T-helper 22 cell (primary cell): ENCODE results near the gene ACADVL.
"Not testable (repeated sequence)": the region's sequence is repeated elsewhere in the genome, so short reads cannot be mapped to it uniquely, and the experiment has no call there.

Experiments
- DNase-seq: peaks from one replicate; pipeline ENCODE4 v3.0.0-alpha.2; 2020; ENCODE audit warnings: low read depth

The ACADVL gene

DNA sequence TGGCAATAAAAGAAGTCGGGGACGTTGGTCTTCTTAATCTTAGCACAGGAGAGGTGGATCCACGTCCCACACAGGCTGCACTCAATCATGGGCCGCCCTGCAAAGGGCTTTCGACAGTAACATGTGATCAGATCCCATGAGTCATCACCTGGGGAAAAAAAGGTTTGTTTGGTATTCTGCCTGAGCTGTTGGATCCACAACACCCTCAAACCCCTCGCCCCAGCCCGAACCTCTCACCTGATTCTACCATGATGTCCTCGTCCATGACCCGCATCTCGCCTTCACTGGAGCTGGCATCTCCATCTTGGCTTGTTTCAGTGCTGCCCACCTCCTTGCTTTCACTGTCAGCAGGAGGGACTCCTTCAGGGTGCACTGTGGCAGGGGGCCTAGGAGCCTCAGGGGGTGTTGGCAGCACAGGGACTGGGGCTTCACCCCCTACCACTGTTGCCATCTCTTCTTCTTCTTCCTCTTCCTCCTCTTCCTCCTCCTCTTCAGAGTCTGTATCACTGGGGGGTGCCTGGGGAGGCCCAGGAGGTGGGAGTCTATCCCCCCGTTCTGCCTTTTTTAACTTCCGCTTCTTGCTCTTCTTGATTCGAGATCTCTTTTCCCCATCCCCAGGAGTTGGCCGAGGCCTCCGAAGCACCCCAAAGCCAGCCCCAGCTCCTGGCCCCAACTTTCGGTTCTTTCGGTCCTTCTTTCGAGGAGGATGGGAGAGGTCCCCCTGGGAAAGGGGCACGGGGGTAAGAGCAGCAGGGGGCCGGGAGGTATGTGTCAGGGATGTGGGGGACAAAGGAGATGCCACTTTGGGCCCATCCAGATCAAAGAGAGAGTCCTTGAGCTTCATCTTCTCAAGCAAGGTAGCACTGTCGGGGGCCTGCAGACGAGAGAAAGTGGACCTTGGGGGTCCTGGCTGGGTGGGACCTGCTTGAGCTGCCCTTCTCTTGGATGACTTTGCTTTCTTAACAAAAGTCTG lies 16.2 kb downstream of the ACADVL start:
- no peak for DNase-seq

DNA sequence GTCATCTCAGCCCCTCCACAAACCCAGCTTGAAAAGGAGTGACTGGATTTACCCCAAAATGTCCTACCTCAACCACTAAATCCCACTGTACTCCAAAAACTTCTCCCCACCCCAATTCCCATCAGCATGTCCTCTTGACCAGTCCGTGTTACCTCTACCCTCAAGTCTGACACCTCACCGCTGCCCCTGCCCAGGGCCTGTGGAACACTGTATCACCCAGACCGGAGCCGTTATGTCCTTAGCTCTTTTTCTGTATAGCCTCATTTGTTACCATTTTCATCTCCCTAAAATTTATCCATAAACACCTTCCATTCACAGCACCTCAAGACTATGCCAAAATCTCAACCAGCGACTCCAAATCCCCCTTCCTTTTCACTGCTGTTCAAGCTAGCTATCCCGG lies 17.1 kb downstream of the ACADVL start:
- DNase-seq = no peak

DNA sequence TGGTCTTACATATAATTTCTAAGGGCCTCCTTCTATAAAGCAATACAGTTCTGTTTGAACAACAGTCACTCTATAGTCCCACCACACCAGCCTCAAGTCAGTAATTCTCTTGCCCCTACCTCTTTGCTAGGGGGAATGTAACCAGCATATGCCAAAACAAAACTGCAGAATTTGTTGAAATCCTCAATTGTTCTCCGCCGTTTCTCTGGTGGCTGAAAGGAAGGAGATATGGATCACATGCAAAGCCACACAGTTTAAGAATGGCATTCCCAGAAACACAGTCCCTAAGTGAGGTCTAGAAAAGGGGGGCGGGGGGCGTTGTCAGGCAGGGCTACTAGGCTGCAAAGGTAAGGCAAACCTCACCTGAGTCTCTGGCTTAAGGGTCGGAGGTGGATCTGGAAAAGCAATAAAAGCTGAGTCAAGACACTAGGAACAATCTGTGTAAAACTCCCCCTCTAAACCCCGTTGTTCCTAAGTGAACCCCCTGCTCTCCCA lies 17.6 kb downstream of the ACADVL start:
- DNase-seq = no peak

DNA sequence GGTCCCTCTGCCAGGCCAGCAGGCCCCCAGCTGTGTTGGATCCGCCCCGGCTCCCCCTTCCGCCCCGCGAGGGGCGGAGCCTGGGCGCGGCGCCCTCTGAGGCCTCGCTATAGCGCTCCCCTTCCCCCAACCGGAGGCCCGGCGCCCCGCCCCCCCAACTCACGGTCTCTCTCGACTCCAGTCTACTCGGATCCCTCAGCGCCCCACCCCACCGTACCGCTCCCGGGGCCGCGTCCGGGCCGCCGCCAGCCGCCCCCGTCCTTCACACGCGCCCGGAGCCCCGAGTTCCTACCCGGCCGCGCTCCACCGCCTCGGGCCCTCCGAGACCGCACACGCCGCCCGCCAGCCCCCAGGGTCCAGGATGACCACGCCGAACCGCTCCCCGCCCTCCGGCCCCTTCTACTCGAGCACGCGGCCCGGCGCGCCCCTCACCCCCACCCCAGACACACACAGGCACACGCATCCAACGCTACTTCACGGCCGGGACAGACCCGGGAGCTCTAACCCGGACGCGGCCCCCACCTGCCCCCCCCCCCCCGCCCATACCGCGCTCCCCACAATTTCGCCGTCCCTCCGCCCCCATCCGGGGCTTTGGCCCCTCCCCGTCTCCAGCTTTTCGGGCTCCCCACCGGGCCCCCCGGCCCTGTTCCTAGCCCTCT lies 18.2 kb downstream of the ACADVL start:
- DNase-seq = peak; percentile 61

DNA sequence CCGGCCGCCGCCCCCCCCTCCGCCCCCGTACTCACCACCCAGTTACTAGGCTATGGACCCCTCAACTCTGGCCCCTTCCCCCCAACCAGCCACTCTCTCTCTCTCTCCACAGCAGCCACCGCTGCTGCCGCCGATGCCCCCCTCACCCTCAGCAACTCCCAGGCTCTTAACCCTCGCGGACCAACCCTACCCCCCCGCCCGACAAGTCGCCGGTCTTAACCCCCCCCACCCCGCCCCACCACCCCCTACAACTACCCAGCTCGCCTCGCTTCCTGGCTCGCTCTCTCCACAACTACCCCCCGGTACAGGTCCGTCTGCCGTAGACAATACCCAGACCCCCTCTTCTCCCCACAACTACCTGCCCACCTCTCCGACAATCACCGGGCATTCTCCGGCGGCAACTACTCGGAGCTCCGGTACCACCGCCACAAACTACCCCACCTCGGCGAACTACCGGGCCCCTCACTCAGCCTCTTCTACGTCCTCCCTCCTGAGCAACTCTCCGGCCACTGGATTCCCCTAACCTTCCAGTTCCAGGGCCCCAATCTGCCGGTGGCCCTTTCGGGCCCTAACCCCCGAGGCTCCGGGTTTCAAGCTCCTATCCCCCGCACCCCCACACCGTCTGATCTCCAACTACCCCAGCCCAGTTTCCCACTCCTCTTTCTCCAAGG lies 18.8 kb downstream of the ACADVL start:
- no peak for DNase-seq

DNA sequence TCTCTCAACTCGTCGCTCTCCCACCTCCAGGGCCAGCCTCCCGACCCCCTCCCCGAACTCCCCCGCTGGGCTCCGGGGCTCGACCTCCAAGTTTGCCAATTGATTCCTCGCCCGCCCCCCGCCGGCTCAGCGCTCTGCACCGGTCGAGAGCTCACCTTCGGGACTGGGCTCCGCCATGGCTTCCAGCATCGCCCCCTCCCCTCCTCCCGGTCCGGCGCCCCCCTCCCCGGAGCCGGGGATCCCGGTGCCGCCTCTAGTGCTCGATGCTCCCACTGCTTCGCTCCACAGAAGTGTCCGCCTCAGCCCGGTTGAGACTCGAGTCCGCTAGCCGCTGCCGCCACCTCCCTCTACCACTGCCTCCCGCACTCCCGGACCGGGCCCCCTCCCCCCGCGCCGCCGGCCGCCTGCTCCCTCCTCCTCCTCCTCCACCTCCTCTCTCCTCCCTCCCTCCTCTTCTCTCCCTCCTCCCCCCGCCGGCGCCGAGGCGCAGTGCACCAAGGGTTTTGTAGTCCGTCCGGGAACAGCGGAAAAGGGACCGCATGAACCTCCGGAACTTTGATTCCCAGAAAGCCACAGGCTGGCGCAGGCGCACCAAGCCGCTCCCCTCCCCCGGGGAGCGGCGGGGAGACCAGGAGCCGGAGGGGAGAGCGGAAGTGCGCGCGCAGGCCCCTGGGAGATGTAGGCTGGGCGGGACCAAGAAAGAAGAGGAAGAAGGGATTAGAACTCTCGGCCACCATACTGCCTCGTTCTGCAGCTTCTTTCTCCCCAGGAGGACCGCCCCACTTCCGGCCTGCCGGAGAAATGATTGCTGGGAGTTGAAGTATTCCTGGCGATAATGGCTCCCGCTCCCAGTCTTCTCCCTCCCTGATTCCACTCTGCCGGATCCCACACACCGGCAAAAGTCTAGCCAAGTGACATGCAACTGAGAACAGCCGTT lies 19.6 kb downstream of the ACADVL start, which contains the start of gene PHF23:
TSS of gene PHF23 (minus strand) at position 367 of the 937 bp plus-strand sequence. CDS start at position 189, 178 bp downstream.
- DNase-seq = peak; percentile 97

DNA sequence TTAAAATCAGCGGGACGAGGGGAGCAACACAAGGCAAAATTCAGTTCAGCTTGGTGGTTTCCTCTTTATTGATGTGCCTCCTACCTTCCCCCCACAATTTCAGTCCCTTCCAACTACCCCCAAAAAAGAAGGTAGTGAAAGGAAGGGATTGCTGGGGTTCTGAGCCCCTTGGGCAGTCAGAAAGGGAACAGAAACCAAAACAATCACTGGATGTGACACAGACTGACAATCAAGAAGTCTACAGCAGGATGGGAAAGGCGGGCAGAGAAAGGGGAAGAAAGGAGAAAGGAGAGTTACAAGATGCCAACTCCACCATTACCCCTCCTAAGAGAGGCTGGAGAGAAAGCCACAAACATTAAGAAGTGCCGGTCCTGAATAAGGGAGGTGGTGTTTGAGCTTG lies 20.6 kb downstream of the ACADVL start:
- DNase-seq = no peak

DNA sequence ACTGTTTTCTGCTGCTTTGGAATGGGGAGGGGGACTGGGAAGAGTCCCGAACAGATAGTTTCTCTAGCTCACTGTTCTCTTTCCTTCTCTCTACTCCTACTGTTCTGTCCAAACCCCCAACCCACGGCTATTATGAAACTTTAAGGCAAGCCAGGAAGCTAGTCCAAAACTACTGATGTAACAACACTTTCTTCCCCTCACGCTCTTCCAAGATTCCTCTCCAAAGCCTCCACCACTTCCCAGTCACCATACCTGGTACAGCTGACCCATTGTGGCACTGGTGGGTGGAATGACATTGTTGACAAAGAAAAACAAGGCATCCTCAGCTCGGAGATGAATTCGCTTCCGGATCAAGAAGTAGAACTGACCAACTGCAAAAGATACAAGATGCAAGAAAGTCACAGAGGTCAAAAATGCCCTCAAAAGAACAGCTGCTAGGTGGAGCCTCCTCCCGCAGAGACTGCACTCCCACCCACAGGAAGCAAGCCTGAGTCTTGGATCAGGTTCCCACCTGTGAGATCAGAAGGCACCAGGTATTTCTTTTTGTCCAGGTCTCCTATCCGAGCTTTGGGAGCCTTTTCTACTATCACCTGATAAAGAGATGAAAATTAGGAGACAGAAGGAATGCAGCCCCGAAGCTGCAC lies 21.5 kb downstream of the ACADVL start:
- no peak for DNase-seq

DNA sequence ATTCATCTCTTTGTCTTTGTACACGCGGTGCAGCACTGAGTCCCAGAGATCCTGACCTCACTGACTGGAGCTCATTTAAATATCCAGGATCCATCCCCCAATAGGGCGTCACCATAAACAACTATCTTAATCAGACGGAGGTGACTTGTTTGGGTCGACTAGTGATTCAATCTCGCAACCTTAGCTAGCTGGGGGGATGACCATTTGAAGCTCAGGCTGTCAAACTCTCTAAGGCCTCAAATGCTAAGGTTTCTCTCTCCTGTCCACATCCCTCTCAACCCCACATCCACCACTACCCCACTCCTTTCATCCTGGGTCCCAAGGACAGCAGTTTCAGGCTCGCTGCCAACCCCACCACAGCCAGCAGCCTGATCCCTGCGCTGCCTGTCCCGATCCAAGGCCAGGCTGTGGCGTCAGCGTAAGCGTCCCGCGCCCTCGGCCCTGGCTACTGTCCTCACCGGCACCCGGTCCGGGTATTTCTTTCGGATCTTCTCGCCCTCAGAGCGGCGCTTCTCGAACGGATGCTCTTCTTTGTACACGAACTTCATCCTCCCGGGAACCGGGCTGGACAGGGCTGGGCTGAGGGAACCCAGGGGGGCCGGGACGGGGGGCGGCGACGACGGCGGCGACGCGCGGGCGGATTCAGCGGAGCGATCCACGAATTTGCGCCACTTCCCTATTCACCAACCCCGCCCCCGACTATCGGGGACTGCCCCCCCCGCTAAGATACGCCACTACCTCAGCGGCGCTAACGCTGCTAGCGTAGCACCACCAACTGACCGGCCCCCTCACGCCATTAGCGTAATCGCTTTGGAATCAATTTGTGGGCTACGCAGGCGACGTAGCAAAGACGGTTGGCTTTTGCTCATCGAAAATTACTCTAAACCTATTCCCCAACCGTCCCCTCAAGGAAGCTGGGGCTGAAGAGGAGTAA lies 22.3 kb downstream of the ACADVL start, which contains the start of gene GABARAP:
TSS of gene GABARAP (minus strand) at position 667 of the 934 bp plus-strand sequence. CDS start at position 548, 119 bp downstream.
- DNase-seq = peak; percentile 84

DNA sequence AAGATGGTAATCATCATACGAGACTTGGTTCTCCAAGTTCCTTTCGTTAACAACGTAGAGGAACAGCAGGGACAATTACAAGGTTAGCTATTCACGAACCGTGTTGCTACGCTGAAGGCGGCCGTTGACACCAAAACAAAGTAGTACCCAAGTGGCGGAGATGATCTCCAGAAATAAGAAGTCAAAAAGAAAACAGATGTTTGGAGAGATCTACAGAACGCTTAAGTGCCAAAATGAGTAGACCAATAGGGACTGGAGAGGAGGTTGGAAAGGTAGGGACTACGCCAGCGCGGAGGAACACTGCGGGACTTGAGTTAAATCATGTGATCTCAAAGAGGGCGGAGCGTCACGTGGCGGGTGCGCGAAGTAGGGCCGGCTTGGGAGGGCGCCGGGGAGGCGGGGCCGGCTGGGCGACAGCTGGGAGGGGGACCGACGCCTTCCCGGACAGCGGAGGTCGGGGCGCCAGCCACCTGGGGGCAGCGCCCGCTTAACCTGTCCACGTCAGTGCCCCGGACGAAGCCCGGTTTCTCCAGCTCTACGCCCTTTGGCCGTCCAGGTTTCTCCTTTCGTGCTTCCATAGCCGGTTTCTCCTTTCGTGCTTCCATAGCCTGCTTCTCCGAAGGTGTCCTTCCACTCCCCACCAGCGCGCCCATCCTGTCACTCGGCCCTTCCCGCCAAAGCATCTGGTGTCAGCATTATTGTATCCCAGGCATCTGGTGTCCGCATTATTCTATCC lies 23.1 kb downstream of the ACADVL start:
- peak; percentile 90 for DNase-seq

DNA sequence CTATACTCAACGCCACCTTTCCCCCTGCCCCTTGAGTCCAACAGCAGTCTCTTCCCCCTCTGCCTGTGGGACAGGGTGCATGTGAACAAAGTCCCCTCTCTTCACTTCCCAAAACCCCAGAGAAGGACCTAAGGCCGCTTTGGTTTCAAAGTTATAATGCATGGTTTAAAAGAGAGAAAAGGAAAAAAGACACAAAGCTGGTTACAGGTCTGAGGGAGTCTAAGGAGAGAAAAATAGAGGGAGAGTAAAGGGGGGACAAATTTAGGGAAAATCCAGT lies 23.7 kb downstream of the ACADVL start:
- DNase-seq = no peak

DNA sequence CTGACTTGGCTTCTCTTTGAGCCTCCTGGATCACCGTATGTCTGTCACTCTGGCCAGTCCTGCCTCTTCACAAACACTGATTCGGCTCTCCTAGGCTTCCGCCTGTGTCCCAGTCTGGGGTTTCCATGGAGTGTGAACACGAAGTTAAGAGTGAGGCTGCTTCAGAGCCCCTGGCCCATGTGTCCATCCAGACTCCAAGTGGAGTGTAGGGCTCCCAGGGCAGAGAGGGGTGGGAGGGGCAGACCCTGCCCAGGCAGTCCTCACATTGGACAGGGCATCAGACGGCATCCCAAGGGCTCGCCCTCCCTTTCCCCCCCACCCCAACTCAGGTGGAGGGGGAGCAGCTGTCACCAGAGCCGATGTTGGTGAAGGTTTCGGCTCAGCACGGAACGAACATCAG lies 24.1 kb downstream of the ACADVL start:
- DNase-seq = not testable (repeated sequence)

DNA sequence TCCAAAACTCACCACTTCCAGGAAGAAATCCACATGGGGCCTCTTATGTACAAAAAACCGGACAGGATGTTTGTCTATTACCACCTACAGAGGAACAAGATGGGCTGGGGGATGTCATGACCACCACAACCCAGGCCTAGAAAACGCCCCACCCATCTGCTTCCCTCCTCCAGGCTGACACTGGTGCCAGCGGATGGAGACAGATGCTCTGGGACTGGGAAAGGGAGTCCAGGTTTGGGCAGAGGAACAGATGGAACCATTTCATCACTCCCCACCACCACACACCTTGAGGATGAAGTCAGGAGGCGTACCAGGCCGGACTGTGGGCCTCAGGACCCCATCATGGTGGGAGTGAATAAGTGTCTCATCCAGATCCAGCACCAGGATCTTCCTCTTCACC lies 27.0 kb downstream of the ACADVL start:
- DNase-seq = no peak

DNA sequence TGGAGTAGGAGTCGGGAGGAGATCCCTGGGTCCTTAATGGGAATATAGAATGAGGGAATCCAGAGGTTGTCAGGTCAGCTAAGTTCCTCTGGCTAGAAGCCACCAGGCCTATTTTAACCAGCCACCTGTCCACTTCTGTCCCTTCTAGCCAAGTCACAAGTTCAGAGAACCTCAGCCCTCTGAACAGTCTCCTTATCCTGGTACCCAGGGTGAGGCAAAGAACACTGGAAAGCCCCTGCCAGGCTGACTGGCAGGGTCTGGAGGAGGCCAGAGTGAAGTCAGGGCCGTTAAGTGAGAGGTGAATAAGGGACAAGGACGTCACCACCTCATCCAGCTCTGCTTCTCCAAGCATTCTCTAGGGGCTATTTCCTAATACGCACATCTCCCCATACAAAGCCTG lies 29.1 kb downstream of the ACADVL start:
- no peak for DNase-seq

DNA sequence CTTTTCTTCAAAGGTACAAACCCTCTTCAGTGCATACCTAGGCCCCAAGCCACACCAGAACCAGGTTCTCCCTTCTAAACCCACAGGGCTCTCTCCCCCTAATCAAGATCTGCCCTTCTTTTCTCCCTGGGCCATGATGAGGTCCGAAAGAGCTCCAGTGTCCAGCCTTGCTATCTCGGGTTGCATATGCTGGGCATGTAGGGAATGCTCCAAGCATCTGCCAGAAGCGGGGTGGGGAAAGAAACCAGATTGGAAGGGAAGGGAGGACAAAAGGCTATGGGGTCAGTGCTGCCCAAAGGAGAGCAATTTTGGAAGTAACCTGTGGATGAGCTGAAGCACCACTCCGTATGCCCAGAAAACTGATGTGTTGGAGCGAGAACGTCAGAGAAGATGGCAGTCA lies 29.5 kb downstream of the ACADVL start:
- DNase-seq = no peak

DNA sequence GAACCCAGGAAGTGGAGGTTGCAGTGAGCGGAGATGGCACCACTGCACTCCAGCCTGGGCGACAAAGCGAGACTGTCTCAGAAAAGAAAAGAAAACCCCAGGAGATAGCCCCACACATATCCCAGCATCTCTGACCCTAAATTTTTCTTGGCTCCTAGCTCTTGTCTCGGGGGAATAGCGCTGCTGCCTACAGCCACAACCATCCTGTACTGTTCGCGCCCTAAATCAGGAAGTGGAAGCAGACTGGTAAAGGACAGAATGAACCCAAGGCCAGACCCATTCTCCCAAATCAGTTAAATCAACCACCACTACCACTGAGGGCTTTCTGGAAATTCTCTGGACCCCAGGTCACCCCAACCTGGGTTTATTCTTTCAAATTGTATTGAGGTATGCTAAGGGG lies 30.1 kb downstream of the ACADVL start:
- no peak for DNase-seq

DNA sequence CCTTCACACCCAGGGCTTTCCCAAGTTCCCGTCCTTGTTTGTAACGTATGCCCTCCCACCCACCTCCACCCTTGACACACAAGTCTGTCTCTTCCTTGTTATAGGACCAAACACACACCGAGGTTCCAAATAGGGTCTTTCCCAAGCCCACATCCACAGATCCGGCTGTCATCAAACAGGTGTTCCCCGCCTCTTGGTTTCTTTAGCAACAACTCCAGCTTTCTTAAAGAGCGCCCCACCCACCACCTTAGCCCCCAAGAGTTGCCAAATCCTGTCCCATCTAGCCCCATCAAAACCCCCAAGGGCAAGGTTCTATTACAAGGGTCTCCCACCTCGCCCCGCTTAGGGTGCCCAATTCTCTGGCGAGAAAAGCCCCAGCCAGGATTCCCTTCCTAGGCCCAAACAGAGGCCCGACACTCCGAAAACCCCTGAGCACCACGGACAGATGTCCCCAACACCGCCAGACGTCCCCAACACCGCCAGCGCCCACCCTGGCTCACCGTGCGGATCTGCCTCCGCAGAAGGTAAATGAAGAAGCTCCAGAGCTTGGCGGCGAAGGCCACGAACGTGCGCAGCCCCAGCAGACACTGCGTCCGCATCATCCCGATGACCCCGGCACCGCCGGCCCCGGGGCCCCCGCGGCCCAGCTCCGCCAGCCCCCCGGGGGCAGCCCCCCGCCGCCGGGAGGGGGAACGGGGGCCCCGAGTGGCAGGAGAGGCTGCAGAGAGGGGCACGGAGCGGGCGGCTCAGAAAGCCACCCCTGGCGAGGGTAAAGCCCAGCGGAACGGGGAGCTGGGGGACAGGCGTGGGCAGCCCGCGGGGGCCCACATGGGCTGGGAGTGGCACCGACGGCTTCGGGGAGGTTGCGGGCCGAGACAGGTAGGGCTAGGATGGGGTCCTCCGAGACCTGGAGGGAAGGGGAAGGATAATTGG lies 31.2 kb downstream of the ACADVL start:
- no peak for DNase-seq

DNA sequence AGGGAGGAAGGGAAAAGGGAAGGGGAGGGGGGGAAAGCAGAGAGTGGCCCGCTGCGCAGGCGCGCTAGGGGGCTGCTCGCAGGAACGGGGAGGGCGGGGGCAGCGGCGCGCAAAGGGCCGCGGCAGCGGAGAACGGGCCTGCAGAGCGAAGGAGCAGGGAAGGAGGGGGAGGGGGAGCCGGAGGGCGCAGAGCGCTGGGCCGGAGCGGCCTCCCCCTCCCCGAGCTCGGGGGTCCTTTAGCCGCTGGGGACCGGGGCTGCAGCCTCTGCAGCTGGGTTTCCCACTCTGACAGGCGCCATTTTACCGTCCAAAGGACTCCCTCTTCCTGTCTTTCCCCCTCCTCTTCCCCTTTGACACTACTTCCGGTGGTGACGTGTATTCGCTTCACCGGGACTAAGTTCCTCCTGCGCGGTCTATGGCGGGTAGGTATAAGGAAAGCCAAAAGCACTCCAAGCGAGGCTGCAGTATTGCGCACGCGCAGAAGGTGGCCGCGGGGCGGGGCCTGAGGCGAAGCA lies 32.0 kb downstream of the ACADVL start, which contains the start of gene CTDNEP1:
TSS of gene CTDNEP1 (minus strand) at position 74 of the 515 bp plus-strand sequence. CDS start 438 bp downstream, outside the sequence.
- peak; percentile 98 for DNase-seq
